ENCODE measurements around the gene PTPN7.

GRCh38 chr1:202126426-202126825, 34.0 kb downstream of the PTPN7 start:
- TF ChIP-seq CTCF (IDR thresholded peaks at IDR 0.05; ENCODE audit: low read depth, low read length, missing input control): no peak
- TF ChIP-seq, protein P1, sequence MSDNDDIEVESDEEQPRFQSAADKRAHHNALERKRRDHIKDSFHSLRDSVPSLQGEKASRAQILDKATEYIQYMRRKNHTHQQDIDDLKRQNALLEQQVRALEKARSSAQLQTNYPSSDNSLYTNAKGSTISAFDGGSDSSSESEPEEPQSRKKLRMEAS (IDR thresholded peaks at IDR 0.05): no peak
- TF ChIP-seq, protein P2, sequence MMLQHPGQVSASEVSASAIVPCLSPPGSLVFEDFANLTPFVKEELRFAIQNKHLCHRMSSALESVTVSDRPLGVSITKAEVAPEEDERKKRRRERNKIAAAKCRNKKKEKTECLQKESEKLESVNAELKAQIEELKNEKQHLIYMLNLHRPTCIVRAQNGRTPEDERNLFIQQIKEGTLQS (IDR thresholded peaks at IDR 0.05): no peak
- no peak for TF ChIP-seq JUND (IDR thresholded peaks at IDR 0.05)

Data from liver (tissue), 3 donors.